H9 (cell line): ENCODE data around the gene DHODH. TPM values are rescaled to one million over a fixed set of nuclear protein-coding genes. Genes with fewer than 3 reads are reported as not detected.

Experiments
- DNase-seq: peaks from one replicate; pipeline ENCODE4 v3.0.0-alpha.2; 2017
- H2AFZ ChIP-seq: one replicate; pipeline ENCODE4 v1.6.1; 2013; ENCODE audit warnings: mild to moderate bottlenecking, low read length, control low read depth, moderate library complexity
- H2AK5ac ChIP-seq: 2 replicates; pipeline ENCODE4 v1.6.1; 2013; ENCODE audit warnings: low read length, control low read depth, mixed read lengths; ENCODE audit not compliant: insufficient read length
- H2BK120ac ChIP-seq: one replicate; pipeline ENCODE4 v1.6.1; 2013; ENCODE audit warnings: low read depth, mild to moderate bottlenecking, low read length, control low read depth, inconsistent platforms; ENCODE audit not compliant: poor library complexity, severe bottlenecking
- H2BK12ac ChIP-seq: 2 replicates; pipeline ENCODE4 v1.6.1; 2013; ENCODE audit warnings: low read length, control low read depth, mixed read lengths, low read depth; ENCODE audit not compliant: insufficient read length
- H2BK15ac ChIP-seq: 2 replicates; pipeline ENCODE4 v1.6.1; 2013; ENCODE audit warnings: low read depth, low read length, control low read depth
- H2BK20ac ChIP-seq: one replicate; pipeline ENCODE4 v1.6.1; 2013; ENCODE audit warnings: low read depth, mild to moderate bottlenecking, low read length, control low read depth, inconsistent platforms; ENCODE audit not compliant: poor library complexity, severe bottlenecking
- H2BK5ac ChIP-seq: 2 replicates; pipeline ENCODE4 v1.6.1; 2013; ENCODE audit warnings: low read length, control low read depth, mixed read lengths; ENCODE audit not compliant: insufficient read length
- H3K14ac ChIP-seq: 2 replicates; pipeline ENCODE4 v1.6.1; 2013; ENCODE audit warnings: low read length, control low read depth; ENCODE audit not compliant: insufficient read depth
- H3K18ac ChIP-seq: 2 replicates; pipeline ENCODE4 v1.6.1; 2013; ENCODE audit warnings: low read depth, mild to moderate bottlenecking, mixed read lengths, low read length, control low read depth; ENCODE audit not compliant: insufficient read length
- H3K23ac ChIP-seq: 2 replicates; pipeline ENCODE4 v1.6.1; 2013; ENCODE audit warnings: low read length, control low read depth, mixed read lengths, low read depth; ENCODE audit not compliant: insufficient read length
- H3K23me2 ChIP-seq: 2 replicates; pipeline ENCODE4 v1.6.1; 2013; ENCODE audit warnings: low read depth, mild to moderate bottlenecking, mixed read lengths, low read length, control low read depth; ENCODE audit not compliant: insufficient read length, poor library complexity, severe bottlenecking
- H3K27ac ChIP-seq: 2 replicates; pipeline ENCODE4 v1.5.1; 2013; ENCODE audit warnings: low read length, control low read depth, mixed read lengths, low read depth; ENCODE audit not compliant: insufficient read length
- H3K27me3 ChIP-seq: 2 replicates; pipeline ENCODE4 v1.6.1; 2013; ENCODE audit warnings: low read length, control low read depth, inconsistent platforms; ENCODE audit not compliant: insufficient read depth
- H3K4ac ChIP-seq: 2 replicates; pipeline ENCODE4 v1.6.1; 2013; ENCODE audit warnings: low read depth, mild to moderate bottlenecking, control low read depth, inconsistent platforms, low read length, moderate library complexity
- H3K4me1 ChIP-seq: 2 replicates; pipeline ENCODE4 v1.6.1; 2013; ENCODE audit warnings: low read length, control low read depth, inconsistent platforms; ENCODE audit not compliant: insufficient read depth
- H3K4me2 ChIP-seq: 2 replicates; pipeline ENCODE4 v1.6.1; 2013; ENCODE audit warnings: low read length, control low read depth, mixed read lengths; ENCODE audit not compliant: insufficient read length, insufficient read depth
- H3K56ac ChIP-seq: 2 replicates; pipeline ENCODE4 v1.6.1; 2013; ENCODE audit warnings: low read depth, mild to moderate bottlenecking, mixed read lengths, low read length, control low read depth; ENCODE audit not compliant: insufficient read length
- H3K79me1 ChIP-seq: 2 replicates; pipeline ENCODE4 v1.6.1; 2013; ENCODE audit warnings: low read depth, mild to moderate bottlenecking, moderate library complexity, low read length, control low read depth, inconsistent platforms; ENCODE audit not compliant: insufficient read depth, poor library complexity, severe bottlenecking
- H3K79me2 ChIP-seq: 2 replicates; pipeline ENCODE4 v1.6.1; 2013; ENCODE audit warnings: low read length, control low read depth, inconsistent platforms; ENCODE audit not compliant: insufficient read depth
- H3K9ac ChIP-seq: 2 replicates; pipeline ENCODE4 v1.6.1; 2013; ENCODE audit warnings: low read length, control low read depth, mixed read lengths; ENCODE audit not compliant: insufficient read length; ENCODE audit errors: extremely low read depth
- H3K9me3 ChIP-seq: one replicate; pipeline ENCODE4 v1.6.1; 2013; ENCODE audit warnings: low read depth, low read length, inconsistent platforms; ENCODE audit not compliant: control insufficient read depth
- H3T11ph ChIP-seq: one replicate; pipeline ENCODE4 v1.6.1; 2013; ENCODE audit warnings: mild to moderate bottlenecking, low read length, control low read depth, inconsistent platforms
- H4K20me1 ChIP-seq: one replicate; pipeline ENCODE4 v1.6.1; 2013; ENCODE audit not compliant: control insufficient read depth, insufficient read length, insufficient read depth
- H4K5ac ChIP-seq: 2 replicates; pipeline ENCODE4 v1.6.1; 2013; ENCODE audit warnings: low read depth, mild to moderate bottlenecking, mixed read lengths, low read length, control low read depth; ENCODE audit not compliant: insufficient read length
- H4K8ac ChIP-seq: replicated peaks from 2 replicates; pipeline ENCODE4 v1.6.1; 2013; ENCODE audit warnings: low read length, control low read depth, mixed read lengths, low read depth; ENCODE audit not compliant: insufficient read length
- H4K91ac ChIP-seq: 2 replicates; pipeline ENCODE4 v1.6.1; 2013; ENCODE audit warnings: low read depth, mild to moderate bottlenecking, moderate library complexity, mixed read lengths, low read length, control low read depth; ENCODE audit not compliant: insufficient read length
- H3K27ac Mint-ChIP-seq, 3 experiments: 2 replicates in 2 of 3; 3 replicates in 1 of 3; pipeline ENCODE4 v1.8.0; 2020 to 2021; ENCODE audit warnings: mixed read lengths in 3 of 3, mild to moderate bottlenecking in 1 of 3, moderate library complexity in 1 of 3
- H3K27me3 Mint-ChIP-seq: 2 replicates; pipeline ENCODE4 v1.8.0; 2021; ENCODE audit warnings: low read depth, mild to moderate bottlenecking, moderate library complexity, mixed read lengths
- H3K36me3 Mint-ChIP-seq, 3 experiments: 2 replicates in 2 of 3; 3 replicates in 1 of 3; pipeline ENCODE4 v1.8.0; 2020 to 2021; ENCODE audit warnings: low read depth in 3 of 3, mixed read lengths in 3 of 3; ENCODE audit not compliant: insufficient read depth in 1 of 3
- H3K4me1 Mint-ChIP-seq, 2 experiments: 2 replicates each; pipeline ENCODE4 v1.8.0; 2020; ENCODE audit warnings: mixed read lengths in 2 of 2
- H3K4me3 Mint-ChIP-seq, 2 experiments: 2 replicates in 1 of 2; 3 replicates in 1 of 2; pipeline ENCODE4 v1.8.0; 2020 to 2021; ENCODE audit warnings: mild to moderate bottlenecking in 2 of 2, mixed read lengths in 2 of 2, moderate library complexity in 1 of 2
- H3K9me3 Mint-ChIP-seq, 2 experiments: 2 replicates in 1 of 2; 3 replicates in 1 of 2; pipeline ENCODE4 v1.8.0; 2020; ENCODE audit warnings: mild to moderate bottlenecking in 2 of 2, mixed read lengths in 2 of 2, moderate library complexity in 1 of 2
- CTCF ChIP-seq: fragments of 200-600 bp; sonication (generic); conservative IDR thresholded peaks from 3 replicates; pipeline ENCODE4 v1.8.0; 2021; ENCODE audit warnings: antibody characterized with exemption, mild to moderate bottlenecking
- WGBS: extraction: QIAGEN DNeasy Blood & Tissue Kit; methylation state at CpG from one replicate; pipeline ENCODE4 v1.1.7; 2013; ENCODE audit warnings: missing lambda C conversion rate, low lambda C conversion rate, mixed read lengths; ENCODE audit not compliant: insufficient read length; ENCODE audit errors: extremely low coverage; 5-methylcytosine and 5-hydroxymethylcytosine counted together
- total RNA-seq: library from RNA; stranded (reverse); gene quantifications from 2 replicates; pipeline ENCODE4 v1.2.1, GENCODE V29; 2021

DHODH gene
- total RNA-seq, 1 experiment from 2014 or later: 16.4 TPM

DNA sequence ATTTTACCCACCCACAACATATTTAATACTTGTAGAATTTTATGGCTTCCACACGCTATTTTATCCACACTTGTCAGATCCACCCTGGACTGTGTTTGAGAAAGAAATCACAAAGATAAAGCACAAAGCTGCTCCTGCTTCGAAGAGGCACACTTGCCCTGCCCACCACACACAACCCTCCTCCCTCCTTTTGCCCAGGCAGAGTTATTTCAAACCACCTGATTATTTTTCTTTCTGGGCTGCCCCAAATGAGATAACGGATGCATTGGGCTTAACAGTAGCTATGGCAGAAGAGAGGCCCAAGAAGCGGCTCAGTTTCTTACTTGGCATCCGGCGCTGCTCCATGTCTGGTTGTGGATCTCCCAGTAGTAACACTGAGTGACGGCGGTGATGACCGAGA, 35.5 kb upstream of the DHODH start:
- Histone ChIP-seq H3K79me2 (no peaks in the 10 kb centered on the region), H3K27ac (no peak overlapping the region), H3K79me1 (no peaks in the 10 kb centered on the region), H2BK120ac (no peak overlapping the region), H4K20me1 (no peaks in the 10 kb centered on the region), H2BK15ac (no peak overlapping the region), H4K5ac (no peak overlapping the region), H2AK5ac (no peak overlapping the region), H3K14ac (no peak overlapping the region), H2BK5ac (no peak overlapping the region), H3K56ac (no peak overlapping the region), H3K23me2 (no peaks in the 10 kb centered on the region), H3K18ac (no peak overlapping the region), H3T11ph (no peak overlapping the region), H2BK12ac (no peak overlapping the region), H4K91ac (no peak overlapping the region), H2BK20ac (no peak overlapping the region), H3K4ac (no peak overlapping the region), H3K9me3 (no peaks in the 10 kb centered on the region), H3K4me1 (no peaks in the 10 kb centered on the region), H4K8ac (no peak overlapping the region), H3K4me2 (no peak overlapping the region), H3K23ac (no peak overlapping the region), H3K27me3 (no peaks in the 10 kb centered on the region), H3K9ac (no peak overlapping the region), H2AFZ (no peak overlapping the region)
- Mint-ChIP-seq H3K27ac (no peak overlapping the region), H3K9me3 (no peaks in the 10 kb centered on the region), H3K27me3 (no peaks in the 10 kb centered on the region; the same call in 1 of the 2 replicates), H3K4me3 (no peak overlapping the region), H3K36me3 (no peaks in the 10 kb centered on the region), H3K4me1 (no peaks in the 10 kb centered on the region)
- WGBS: no CpG with 5 or more reads among the region's 9 CpGs
- TF ChIP-seq CTCF: no peak
- DNase-seq: no peak
